T-helper 1 cell treated with Interleukin-12 subunit alpha and Interleukin-12 subunit beta and Interleukin-4 antibody, amounts not matched to agents 30 μg/mL and 1 μg/mL, for 36 hours (primary cell): ENCODE measurements around the gene ADAM11.
A peak's percentile ranks its signal among the peaks of the same experiment; 100 is the strongest.
"Not testable (repeated sequence)": the region's sequence is repeated elsewhere in the genome, so short reads cannot be mapped to it uniquely, and the experiment has no call there.

Experiments
- H3K27ac Mint-ChIP-seq: one replicate; pipeline ENCODE4 v1.8.0; 2021; ENCODE audit warnings: mild to moderate bottlenecking, mixed read lengths
- H3K27me3 Mint-ChIP-seq: one replicate; pipeline ENCODE4 v1.8.0; 2021; ENCODE audit warnings: low read depth, mixed read lengths
- H3K36me3 Mint-ChIP-seq: one replicate; pipeline ENCODE4 v1.8.0; 2021; ENCODE audit warnings: low read depth, mixed read lengths
- H3K4me1 Mint-ChIP-seq: one replicate; pipeline ENCODE4 v1.8.0; 2021; ENCODE audit warnings: low read depth, mixed read lengths
- H3K4me3 Mint-ChIP-seq: one replicate; pipeline ENCODE4 v1.8.0; 2021; ENCODE audit warnings: mild to moderate bottlenecking, moderate library complexity, mixed read lengths
- H3K9me3 Mint-ChIP-seq: one replicate; pipeline ENCODE4 v1.8.0; 2021; ENCODE audit warnings: mixed read lengths

The ADAM11 gene

GRCh38 chr17:44749980-44750318 is 8.8 kb upstream of the ADAM11 start:
- H3K27ac Mint-ChIP-seq, result no peak overlapping the region

GRCh38 chr17:44751331-44751730 is 7.5 kb upstream of the ADAM11 start:
- Mint-ChIP-seq H3K27me3 (no peaks in the 10 kb centered on the region), H3K4me3 (no peak overlapping the region), H3K9me3 (no peaks in the 10 kb centered on the region), H3K27ac (no peak overlapping the region), H3K4me1 (no peaks in the 10 kb centered on the region), H3K36me3 (peaks cover 19% of the 10 kb centered on the region)

More at GRCh38 chr17:44749980-44750318, 8.8 kb upstream of the ADAM11 start:
- Mint-ChIP-seq H3K36me3 (peaks cover 22% of the 10 kb centered on the region), H3K4me3 (no peak overlapping the region), H3K4me1 (no peaks in the 10 kb centered on the region), H3K27me3 (no peaks in the 10 kb centered on the region), H3K9me3 (no peaks in the 10 kb centered on the region)

- peaks cover 18% of the 10 kb centered on the region for H3K36me3 Mint-ChIP-seq
These were observed 7.0 kb upstream of the ADAM11 start for GRCh38 chr17:44751806-44752205.

GRCh38 chr17:44752953-44753861 is 5.6 kb upstream of the ADAM11 start:
- peaks cover 1% of the 10 kb centered on the region for H3K4me1 Mint-ChIP-seq
- H3K27me3 Mint-ChIP-seq, result peaks cover 14% of the 10 kb centered on the region
- H3K36me3 Mint-ChIP-seq, result peaks cover 12% of the 10 kb centered on the region
- H3K9me3 Mint-ChIP-seq, result no peaks in the 10 kb centered on the region
- H3K4me3 Mint-ChIP-seq, result no peak overlapping the region
- no peak overlapping the region for H3K27ac Mint-ChIP-seq

More at GRCh38 chr17:44751806-44752205, 7.0 kb upstream of the ADAM11 start:
- peaks cover under 1% of the 10 kb centered on the region for H3K27me3 Mint-ChIP-seq
- H3K27ac Mint-ChIP-seq, result no peak overlapping the region
- H3K4me1 Mint-ChIP-seq, result no peaks in the 10 kb centered on the region
- H3K4me3 Mint-ChIP-seq, result no peak overlapping the region
- H3K9me3 Mint-ChIP-seq, result no peaks in the 10 kb centered on the region

GRCh38 chr17:44754276-44754675 is 4.5 kb upstream of the ADAM11 start:
- peaks cover 12% of the 10 kb centered on the region for H3K36me3 Mint-ChIP-seq
- H3K9me3 Mint-ChIP-seq, result no peaks in the 10 kb centered on the region
- peaks cover 1% of the 10 kb centered on the region for H3K4me1 Mint-ChIP-seq
- peaks cover 16% of the 10 kb centered on the region for H3K27me3 Mint-ChIP-seq
- no peak overlapping the region for H3K4me3 Mint-ChIP-seq
- H3K27ac Mint-ChIP-seq, result no peak overlapping the region

GRCh38 chr17:44755180-44755579 is 3.6 kb upstream of the ADAM11 start:
- not testable (repeated sequence) for H3K9me3 Mint-ChIP-seq, H3K36me3 Mint-ChIP-seq, H3K27ac Mint-ChIP-seq, H3K4me3 Mint-ChIP-seq, H3K4me1 Mint-ChIP-seq
- H3K27me3 Mint-ChIP-seq, result peaks cover 16% of the 10 kb centered on the region

GRCh38 chr17:44757045-44757917 is 1.5 kb upstream of the ADAM11 start:
- H3K27me3 Mint-ChIP-seq, result peaks cover 29% of the 10 kb centered on the region
- H3K36me3 Mint-ChIP-seq, result no peaks in the 10 kb centered on the region
- peaks cover 1% of the 10 kb centered on the region for H3K4me1 Mint-ChIP-seq
- no peaks in the 10 kb centered on the region for H3K9me3 Mint-ChIP-seq
- no peak overlapping the region for H3K27ac Mint-ChIP-seq
- no peak overlapping the region for H3K4me3 Mint-ChIP-seq

GRCh38 chr17:44757918-44758413 is 822 bp upstream of the ADAM11 start:
- no peaks in the 10 kb centered on the region for H3K9me3 Mint-ChIP-seq
- H3K4me1 Mint-ChIP-seq, result peaks cover 1% of the 10 kb centered on the region
- H3K27ac Mint-ChIP-seq, result no peak overlapping the region
- peak overlapping the region; percentile 48 for H3K4me3 Mint-ChIP-seq
- H3K36me3 Mint-ChIP-seq, result no peaks in the 10 kb centered on the region
- peaks cover 33% of the 10 kb centered on the region for H3K27me3 Mint-ChIP-seq

GRCh38 chr17:44759086-44759915 is 513 bp downstream of the ADAM11 start:
- no peak overlapping the region for H3K27ac Mint-ChIP-seq
- no peaks in the 10 kb centered on the region for H3K9me3 Mint-ChIP-seq
- no peaks in the 10 kb centered on the region for H3K36me3 Mint-ChIP-seq
- no peak overlapping the region for H3K4me3 Mint-ChIP-seq
- peaks cover 33% of the 10 kb centered on the region for H3K27me3 Mint-ChIP-seq
- H3K4me1 Mint-ChIP-seq, result peaks cover 1% of the 10 kb centered on the region

GRCh38 chr17:44759916-44760243 is 1.1 kb downstream of the ADAM11 start:
- peaks cover 1% of the 10 kb centered on the region for H3K4me1 Mint-ChIP-seq
- no peaks in the 10 kb centered on the region for H3K36me3 Mint-ChIP-seq
- H3K4me3 Mint-ChIP-seq, result no peak overlapping the region
- H3K27me3 Mint-ChIP-seq, result peaks cover 33% of the 10 kb centered on the region
- H3K27ac Mint-ChIP-seq, result no peak overlapping the region
- H3K9me3 Mint-ChIP-seq, result no peaks in the 10 kb centered on the region

GRCh38 chr17:44760474-44761308 is 1.9 kb downstream of the ADAM11 start:
- H3K4me3 Mint-ChIP-seq, result no peak overlapping the region
- H3K4me1 Mint-ChIP-seq, result peaks cover 1% of the 10 kb centered on the region
- H3K9me3 Mint-ChIP-seq, result no peaks in the 10 kb centered on the region
- H3K36me3 Mint-ChIP-seq, result no peaks in the 10 kb centered on the region
- no peak overlapping the region for H3K27ac Mint-ChIP-seq
- H3K27me3 Mint-ChIP-seq, result peaks cover 33% of the 10 kb centered on the region

GRCh38 chr17:44761932-44762810 is 3.4 kb downstream of the ADAM11 start:
- H3K27me3 Mint-ChIP-seq, result peaks cover 34% of the 10 kb centered on the region

GRCh38 chr17:44763170-44763569 is 4.4 kb downstream of the ADAM11 start:
- H3K36me3 Mint-ChIP-seq, result no peaks in the 10 kb centered on the region
- no peak overlapping the region for H3K27ac Mint-ChIP-seq
- H3K4me1 Mint-ChIP-seq, result peaks cover 2% of the 10 kb centered on the region
- peaks cover 24% of the 10 kb centered on the region for H3K27me3 Mint-ChIP-seq
- no peak overlapping the region for H3K4me3 Mint-ChIP-seq
- no peaks in the 10 kb centered on the region for H3K9me3 Mint-ChIP-seq

More at GRCh38 chr17:44761932-44762810, 3.4 kb downstream of the ADAM11 start:
- H3K4me1 Mint-ChIP-seq, result peaks cover 1% of the 10 kb centered on the region
- no peak overlapping the region for H3K4me3 Mint-ChIP-seq
- H3K36me3 Mint-ChIP-seq, result no peaks in the 10 kb centered on the region
- no peaks in the 10 kb centered on the region for H3K9me3 Mint-ChIP-seq
- H3K27ac Mint-ChIP-seq, result no peak overlapping the region
